Esophagus squamous epithelium (tissue), 5 donors: ENCODE measurements around the gene CFAP57. TPM values are rescaled to one million over a fixed set of nuclear protein-coding genes. Genes with fewer than 3 reads are reported as not detected.

ENCODE experiments used
- DNase-seq: peaks from one replicate; lab custom pipeline; 2025; lab: John Stamatoyannopoulos, UW
- H3K27ac ChIP-seq, 4 donors: fragments of 200-600 bp; sonication (generic); one replicate each; pipeline ENCODE4 v1.5.1; 2016 to 2019; ENCODE audit warnings: mild to moderate bottlenecking in 1 of 4
- H3K27me3 ChIP-seq, 4 donors: fragments of 200-600 bp; sonication (generic); 1 replicate in 3 of 4; 2 replicates in 1 of 4; pipeline versions ENCODE4 v1.5.1 to v1.6.0; 2017 to 2021; ENCODE audit warnings: antibody characterized with exemption in 1 of 4
- H3K36me3 ChIP-seq, 3 donors: fragments of 200-600 bp; sonication (generic); one replicate each; pipeline ENCODE4 v1.5.1; 2016 to 2019
- H3K4me1 ChIP-seq, 3 donors: fragments of 200-600 bp; sonication (generic); one replicate each; pipeline ENCODE4 v1.5.1; 2017 to 2019
- H3K4me3 ChIP-seq, 4 donors: fragments of 200-600 bp; sonication (generic); 1 replicate in 3 of 4; 2 replicates in 1 of 4; pipeline ENCODE4 v1.5.1; 2016 to 2019; ENCODE audit warnings: mild to moderate bottlenecking in 2 of 4, moderate library complexity in 1 of 4
- H3K9me3 ChIP-seq, 3 donors: fragments of 200-600 bp; sonication (generic); one replicate each; pipeline ENCODE4 v1.5.1; 2016 to 2019
- POLR2A ChIP-seq, 4 donors: fragments of 450-650 bp; IDR thresholded peaks; one replicate each; pipeline ENCODE4 v1.6.1; 2017; ENCODE audit warnings: antibody characterized with exemption in 4 of 4, mild to moderate bottlenecking in 4 of 4, moderate library complexity in 3 of 4
- WGBS, 2 donors: methylation state at CpG; one replicate each; pipeline ENCODE4 v1.1.5; 2018; 5-methylcytosine and 5-hydroxymethylcytosine counted together
- intact Hi-C: fragments of 100-400 bp; cut with DNase I; formaldehyde crosslinking; loops from one replicate; pipeline ENCODE4 v1.15.0; 2022
- total RNA-seq, 4 donors: library from RNA; depleted of rRNA; stranded (reverse); fragments of >200 nt; gene quantifications; one replicate each; pipeline ENCODE4 v1.1.0, GENCODE V29; 2016
- TF ChIP-seq, protein P1 (sequence below), 6 experiments: fragments of 450-650 bp in 4 of 6; fragments of 200-600 bp in 2 of 6; sonication (generic) in 2 of 6; IDR thresholded peaks; one replicate each; pipeline ENCODE4 v1.5.1; 2016 to 2019; ENCODE audit warnings: antibody characterized with exemption in 6 of 6, mild to moderate bottlenecking in 4 of 6, moderate library complexity in 4 of 6
- donor health status: DM: yes; HTN: yes; CAD: no.

CFAP57 gene
- total RNA-seq, 4 donors from 2014 or later: not detected

DNA sequence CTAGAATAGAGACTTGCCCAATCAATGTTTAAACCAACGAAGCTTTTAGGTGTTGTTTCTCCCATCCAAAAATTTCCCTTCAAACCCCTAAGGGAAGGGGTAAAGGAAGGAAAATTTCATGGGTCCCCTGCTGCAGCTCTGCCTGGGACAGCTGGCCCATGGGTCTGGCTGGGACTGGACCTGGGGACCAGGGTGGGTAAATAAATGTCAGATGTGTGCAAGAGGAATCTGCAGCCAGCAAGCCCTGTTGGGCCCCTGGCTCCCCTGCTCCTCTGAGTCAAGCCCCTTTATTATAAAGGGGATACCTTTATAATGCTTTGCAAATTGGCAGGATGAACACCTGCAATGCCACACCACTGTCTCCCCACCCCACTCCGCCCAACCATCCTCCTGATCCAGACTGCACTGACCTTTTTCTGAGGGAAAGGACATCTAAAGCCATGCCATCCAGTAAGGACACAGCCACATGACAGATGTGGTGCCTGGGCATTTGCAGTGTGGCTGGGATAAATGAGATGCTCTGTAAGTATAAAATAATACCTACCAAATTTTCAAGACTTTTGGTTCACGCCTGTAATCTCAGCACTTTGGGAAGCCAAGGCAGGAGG lies 95.8 kb downstream of the CFAP57 start:
- no peak overlapping the region for H3K4me3 ChIP-seq
- H3K27ac ChIP-seq: no peak overlapping the region
- WGBS, 2 donors: 75 to 77% methylated on average over 3 of the region's 3 CpGs
- intact Hi-C loops: no loop called here
- no peaks in the 10 kb centered on the region for H3K36me3 ChIP-seq
- H3K9me3 ChIP-seq: no peaks in the 10 kb centered on the region
- TF ChIP-seq, protein P1, sequence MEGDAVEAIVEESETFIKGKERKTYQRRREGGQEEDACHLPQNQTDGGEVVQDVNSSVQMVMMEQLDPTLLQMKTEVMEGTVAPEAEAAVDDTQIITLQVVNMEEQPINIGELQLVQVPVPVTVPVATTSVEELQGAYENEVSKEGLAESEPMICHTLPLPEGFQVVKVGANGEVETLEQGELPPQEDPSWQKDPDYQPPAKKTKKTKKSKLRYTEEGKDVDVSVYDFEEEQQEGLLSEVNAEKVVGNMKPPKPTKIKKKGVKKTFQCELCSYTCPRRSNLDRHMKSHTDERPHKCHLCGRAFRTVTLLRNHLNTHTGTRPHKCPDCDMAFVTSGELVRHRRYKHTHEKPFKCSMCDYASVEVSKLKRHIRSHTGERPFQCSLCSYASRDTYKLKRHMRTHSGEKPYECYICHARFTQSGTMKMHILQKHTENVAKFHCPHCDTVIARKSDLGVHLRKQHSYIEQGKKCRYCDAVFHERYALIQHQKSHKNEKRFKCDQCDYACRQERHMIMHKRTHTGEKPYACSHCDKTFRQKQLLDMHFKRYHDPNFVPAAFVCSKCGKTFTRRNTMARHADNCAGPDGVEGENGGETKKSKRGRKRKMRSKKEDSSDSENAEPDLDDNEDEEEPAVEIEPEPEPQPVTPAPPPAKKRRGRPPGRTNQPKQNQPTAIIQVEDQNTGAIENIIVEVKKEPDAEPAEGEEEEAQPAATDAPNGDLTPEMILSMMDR (IDR thresholded peaks at IDR 0.05): no peak
- TF ChIP-seq POLR2A (IDR thresholded peaks at IDR 0.05): no peak
- no peak for DNase-seq
- peaks cover 0 to 28% (median 11%) of the 10 kb centered on the region in 3 donors for H3K4me1 ChIP-seq
- H3K27me3 ChIP-seq: peaks cover 0 to 19% (median 0%) of the 10 kb centered on the region in 4 donors

DNA sequence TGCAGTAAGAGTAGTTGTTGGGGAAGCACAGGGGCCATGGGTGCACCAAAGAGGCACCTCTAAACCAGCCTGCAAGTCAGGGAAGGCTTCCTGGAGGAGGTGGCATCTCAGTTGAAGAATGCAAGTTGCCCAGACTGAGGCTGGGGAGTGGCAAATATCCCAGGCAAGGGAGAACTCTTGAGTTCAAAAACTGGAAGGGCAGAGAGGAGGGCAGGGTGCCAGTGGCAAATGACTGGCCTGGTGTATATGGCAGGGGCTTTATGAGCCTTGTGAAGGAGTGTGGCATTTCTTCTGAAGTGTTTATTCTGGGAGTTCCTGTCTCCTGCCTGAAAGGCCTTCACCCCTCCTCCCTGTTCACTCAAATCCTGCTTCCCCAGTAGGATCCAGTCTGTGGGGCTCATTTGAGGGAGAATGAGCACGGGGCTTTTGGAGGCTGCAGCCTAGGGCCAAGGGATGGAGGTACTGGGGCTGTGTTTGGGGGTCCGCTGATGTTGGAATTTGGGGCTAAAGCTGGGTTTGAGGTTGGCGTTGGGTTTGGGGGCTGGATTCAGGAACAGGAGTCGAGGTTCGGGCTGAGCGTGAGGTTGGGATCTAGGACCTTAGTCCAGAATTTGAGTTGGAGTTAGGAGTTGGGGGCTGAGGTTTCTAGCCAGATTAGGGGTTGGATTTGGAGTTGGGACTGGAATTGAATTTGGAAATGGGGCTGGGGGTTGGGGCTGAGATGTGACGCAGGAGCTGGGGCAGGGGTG lies 97.7 kb downstream of the CFAP57 start, which contains the start of gene TMEM125:
Gene TMEM125 (plus strand): TSS at position 357 of the 749 bp plus-strand sequence. CDS start 2,740 bp downstream, outside the sequence.
- no peak for DNase-seq
- Histone ChIP-seq H3K4me1 (peaks cover 7 to 39% (median 17%) of the 10 kb centered on the region in 3 donors), H3K36me3 (no peaks in the 10 kb centered on the region), H3K9me3 (no peaks in the 10 kb centered on the region), H3K27me3 (peaks cover 0 to 21% (median 0%) of the 10 kb centered on the region in 4 donors), H3K27ac (peak within 1 kb of the TSS; percentile 65 to 77 (median 74)), H3K4me3 (peak within 1 kb of the TSS in 3 of 4 donors; percentile 21 to 52 (median 30))
- intact Hi-C loops: no loop called here
- TF ChIP-seq POLR2A (IDR thresholded peaks at IDR 0.05): no peak
- 62 to 75% methylated on average over 5 to 7 of the region's 7 CpGs for WGBS, 2 donors

DNA sequence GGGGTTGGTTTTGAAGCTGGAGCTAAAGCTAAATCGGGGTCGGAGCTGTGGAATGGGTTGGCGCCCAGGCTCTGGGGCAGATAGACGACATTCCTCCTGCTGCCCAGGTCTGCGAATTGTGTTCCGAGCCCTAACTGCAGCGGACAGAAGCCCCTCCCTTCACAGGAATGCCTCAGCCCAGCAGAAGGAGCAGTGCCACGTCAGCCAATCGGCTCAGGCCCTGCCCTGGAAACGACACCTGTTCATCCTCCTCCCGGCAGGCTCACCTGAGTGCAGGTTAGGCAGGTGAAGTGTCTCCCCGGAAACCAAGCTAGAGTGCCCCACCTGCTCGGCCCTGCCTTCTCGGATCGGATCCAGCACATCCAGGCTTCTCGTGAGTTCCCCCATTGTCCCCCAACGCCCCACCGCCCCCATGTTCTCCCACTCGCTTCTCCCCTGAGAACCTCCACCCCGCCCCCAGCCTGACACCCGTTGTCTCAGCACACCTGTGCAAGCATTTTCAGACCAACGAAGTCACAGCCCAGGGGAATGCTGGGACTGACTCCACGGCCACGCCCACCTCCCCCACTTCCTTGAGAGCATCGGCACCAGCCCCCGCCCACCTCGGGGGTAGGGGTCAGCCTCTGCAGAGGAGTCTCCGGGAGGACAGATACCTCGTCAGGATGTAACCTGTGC lies 98.4 kb downstream of the CFAP57 start:
- TF ChIP-seq, protein P1 (IDR thresholded peaks at IDR 0.05): no peak
- peak in 1 of 4 donors; percentile 37 for TF ChIP-seq POLR2A (IDR thresholded peaks at IDR 0.05)
- Histone ChIP-seq H3K36me3 (no peaks in the 10 kb centered on the region), H3K4me3 (peak overlapping the region in 3 of 4 donors; percentile 21 to 52 (median 30)), H3K4me1 (peaks cover 7 to 40% (median 17%) of the 10 kb centered on the region in 3 donors), H3K9me3 (no peaks in the 10 kb centered on the region), H3K27me3 (peaks cover 0 to 21% (median 0%) of the 10 kb centered on the region in 4 donors), H3K27ac (peak overlapping the region; percentile 65 to 77 (median 74))
- WGBS, 2 donors: 6 to 14% methylated on average over 12 to 14 of the region's 29 CpGs
- intact Hi-C loops: no loop called here
- no peak for DNase-seq

DNA sequence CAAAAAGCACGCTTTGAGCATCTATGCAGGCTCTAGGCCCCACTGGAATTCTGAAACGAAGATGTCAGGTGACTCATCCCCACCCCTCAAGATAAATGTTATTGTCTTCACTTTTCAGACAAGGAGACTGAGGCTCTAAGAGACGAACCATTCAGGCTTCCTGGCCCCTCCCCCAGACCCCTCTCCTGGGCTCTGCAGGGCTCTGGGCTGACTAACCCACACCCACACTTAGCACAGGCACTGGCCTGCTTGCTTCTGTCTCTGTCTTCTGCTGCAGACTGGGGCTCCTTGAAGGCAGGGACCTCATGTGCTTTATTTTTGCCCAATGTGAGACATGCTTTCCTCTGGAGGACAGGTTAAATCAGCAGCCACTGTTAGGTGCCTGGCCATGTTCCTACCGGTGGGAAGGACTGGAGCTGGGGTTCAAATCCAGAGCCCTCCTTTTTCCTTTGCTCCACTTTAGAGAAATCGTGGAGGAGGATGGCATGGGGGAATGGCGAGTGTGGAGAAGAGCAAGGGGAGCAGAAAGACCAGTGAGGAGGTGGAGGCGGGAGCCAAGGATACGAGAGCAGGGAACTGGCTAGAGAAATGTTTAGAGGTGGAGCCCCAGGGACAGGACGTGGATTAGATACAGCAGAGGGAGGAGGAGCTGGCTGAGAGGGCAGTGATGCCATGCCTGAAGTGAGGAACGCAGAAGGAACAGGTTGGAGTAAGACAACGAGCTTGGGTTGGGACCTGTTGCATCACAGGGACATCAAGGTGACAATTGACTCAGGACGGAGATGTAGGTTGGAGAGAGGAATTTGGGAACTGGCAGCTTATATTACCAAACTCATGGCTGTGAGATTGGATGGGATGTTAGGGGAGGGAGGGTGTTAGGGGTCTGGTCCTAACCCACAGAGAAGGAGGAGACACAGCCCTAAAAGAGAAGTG lies 99.3 kb downstream of the CFAP57 start:
- Histone ChIP-seq H3K9me3 (no peaks in the 10 kb centered on the region), H3K36me3 (no peaks in the 10 kb centered on the region), H3K4me3 (peak overlapping the region in 3 of 4 donors; percentile 21 to 52 (median 30)), H3K4me1 (peaks cover 7 to 40% (median 17%) of the 10 kb centered on the region in 3 donors), H3K27me3 (peaks cover 0 to 21% (median 0%) of the 10 kb centered on the region in 4 donors), H3K27ac (peak overlapping the region in 2 of 4 donors; percentile 3 to 77)
- intact Hi-C loops: no loop called here
- no peak for DNase-seq
- TF ChIP-seq POLR2A (IDR thresholded peaks at IDR 0.05): no peak
- TF ChIP-seq, protein P1 (IDR thresholded peaks at IDR 0.05): no peak
- WGBS, 2 donors: 55 to 73% methylated on average over 10 to 12 of the region's 12 CpGs
